Neuronal stem cell (in vitro differentiated cells): ENCODE measurements around the gene ASNS.
"Not testable (repeated sequence)": the region's sequence is repeated elsewhere in the genome, so short reads cannot be mapped to it uniquely, and the experiment has no call there.

Experiments used
- DNase-seq: peaks from one replicate; pipeline ENCODE4 v3.0.0-alpha.2; 2013; ENCODE audit warnings: low spot score
- H2AFZ ChIP-seq: one replicate; pipeline ENCODE4 v1.6.1; 2013; ENCODE audit warnings: mild to moderate bottlenecking, low read length, inconsistent platforms
- H2AK5ac ChIP-seq: 2 replicates; pipeline ENCODE4 v1.6.1; 2013; ENCODE audit warnings: low read depth, mild to moderate bottlenecking, inconsistent platforms, low read length, moderate library complexity, mixed read lengths
- H2BK120ac ChIP-seq: 2 replicates; pipeline ENCODE4 v1.6.1; 2013; ENCODE audit warnings: low read depth, mild to moderate bottlenecking, inconsistent platforms, low read length, moderate library complexity, mixed read lengths
- H2BK12ac ChIP-seq: one replicate; pipeline ENCODE4 v1.6.1; 2013; ENCODE audit warnings: low read length, inconsistent platforms
- H2BK15ac ChIP-seq: 2 replicates; pipeline ENCODE4 v1.6.1; 2013; ENCODE audit warnings: mild to moderate bottlenecking, low read length, inconsistent platforms, mixed read lengths
- H2BK5ac ChIP-seq: one replicate; pipeline ENCODE4 v1.6.1; 2013; ENCODE audit warnings: inconsistent platforms, mild to moderate bottlenecking, low read length, moderate library complexity
- H3K14ac ChIP-seq: one replicate; pipeline ENCODE4 v1.6.1; 2013; ENCODE audit warnings: low read length, inconsistent platforms
- H3K18ac ChIP-seq: 2 replicates; pipeline ENCODE4 v1.6.1; 2013; ENCODE audit warnings: low read length, inconsistent platforms
- H3K23ac ChIP-seq: 2 replicates; pipeline ENCODE4 v1.6.1; 2013; ENCODE audit warnings: low read depth, mild to moderate bottlenecking, mixed read lengths, low read length, inconsistent platforms; ENCODE audit not compliant: poor library complexity
- H3K27ac ChIP-seq: replicated peaks from 3 replicates; pipeline ENCODE4 v1.5.1; 2013; ENCODE audit warnings: low read length, inconsistent platforms
- H3K27me3 ChIP-seq, 3 experiments: 2 replicates each; pipeline ENCODE4 v1.6.1; 2013; ENCODE audit warnings: low read length in 3 of 3, mild to moderate bottlenecking in 2 of 3, inconsistent platforms in 1 of 3, low read depth in 1 of 3, mixed read lengths in 1 of 3, moderate library complexity in 1 of 3; ENCODE audit not compliant: control insufficient read depth in 3 of 3, insufficient read depth in 3 of 3
- H3K36me3 ChIP-seq, 2 donors: replicated peaks in 1 of 2; 2 replicates each; pipeline ENCODE4 v1.6.1; 2013; ENCODE audit warnings: low read length in 2 of 2; ENCODE audit not compliant: control insufficient read depth in 2 of 2, insufficient read depth in 2 of 2
- H3K4ac ChIP-seq: 2 replicates; pipeline ENCODE4 v1.6.1; 2013; ENCODE audit warnings: inconsistent platforms, mild to moderate bottlenecking, low read length, moderate library complexity
- H3K4me1 ChIP-seq, 2 donors: 1 replicate in 1 of 2; 2 replicates in 1 of 2; pipeline ENCODE4 v1.6.1; 2013; ENCODE audit warnings: low read length in 2 of 2, low read depth in 1 of 2; ENCODE audit not compliant: control insufficient read depth in 2 of 2, insufficient read depth in 1 of 2
- H3K4me2 ChIP-seq: one replicate; pipeline ENCODE4 v1.6.1; 2013; ENCODE audit warnings: mild to moderate bottlenecking, low read length, inconsistent platforms; ENCODE audit not compliant: insufficient read depth, poor library complexity, severe bottlenecking
- H3K4me3 ChIP-seq, 2 donors: 2 replicates each; pipeline ENCODE4 v1.5.1; 2013; ENCODE audit warnings: low read length in 2 of 2, mild to moderate bottlenecking in 2 of 2, inconsistent platforms in 1 of 2, moderate library complexity in 1 of 2
- H3K79me1 ChIP-seq: one replicate; pipeline ENCODE4 v1.6.1; 2013; ENCODE audit warnings: low read depth, mild to moderate bottlenecking, inconsistent platforms, low read length, moderate library complexity
- H3K9ac ChIP-seq: one replicate; pipeline ENCODE4 v1.6.1; 2013; ENCODE audit warnings: mild to moderate bottlenecking, low read depth, low read length, inconsistent platforms; ENCODE audit not compliant: poor library complexity
- H3K9me3 ChIP-seq, 2 donors: replicated peaks in 1 of 2; 2 replicates each; pipeline versions ENCODE3 to v1.6.1; 2013; ENCODE audit warnings: low read length in 2 of 2, mild to moderate bottlenecking in 2 of 2, inconsistent platforms in 1 of 2, low read depth in 1 of 2, mixed read lengths in 1 of 2, moderate library complexity in 1 of 2; ENCODE audit not compliant: control insufficient read depth in 2 of 2, insufficient read depth in 1 of 2
- H4K8ac ChIP-seq: one replicate; pipeline ENCODE4 v1.6.1; 2013; ENCODE audit warnings: low read depth, mild to moderate bottlenecking, inconsistent platforms, low read length, moderate library complexity
- H4K91ac ChIP-seq: one replicate; pipeline ENCODE4 v1.6.1; 2013; ENCODE audit warnings: low read length, low read depth, mild to moderate bottlenecking, inconsistent platforms; ENCODE audit not compliant: poor library complexity
- WGBS, 2 donors: extraction: QIAGEN DNeasy Blood & Tissue Kit; methylation state at CpG; one replicate each; pipeline ENCODE4 v1.1.7; 2013; ENCODE audit warnings: missing lambda C conversion rate in 2 of 2, mixed read lengths in 1 of 2; ENCODE audit not compliant: insufficient read length in 2 of 2, insufficient replicate concordance in 1 of 2; ENCODE audit errors: extremely low coverage in 2 of 2; 5-methylcytosine and 5-hydroxymethylcytosine counted together

ASNS gene

DNA sequence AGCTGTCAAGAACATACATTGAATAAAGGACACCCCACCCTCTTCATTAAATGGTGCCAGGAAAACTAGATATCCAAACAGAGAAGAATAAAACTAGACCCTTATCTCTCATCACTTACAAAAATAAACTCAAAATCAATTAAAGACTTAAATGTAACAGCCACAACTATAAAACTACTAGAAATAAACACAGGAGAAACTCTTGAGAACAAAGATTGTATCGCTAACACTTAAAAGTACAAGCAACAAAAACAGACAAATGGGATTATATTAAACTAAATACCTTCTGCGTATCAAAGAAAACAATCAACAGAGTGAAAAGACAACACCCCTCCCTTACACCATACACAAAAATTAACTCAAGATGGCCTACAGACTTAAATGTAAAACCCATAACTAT is 24.7 kb upstream of the ASNS start:
- not testable (repeated sequence) for DNase-seq, H2BK12ac ChIP-seq, H3K27ac ChIP-seq, H2BK120ac ChIP-seq, H3K4me2 ChIP-seq, H3K9me3 ChIP-seq, H3K4ac ChIP-seq, H3K4me1 ChIP-seq, H3K36me3 ChIP-seq, H4K8ac ChIP-seq, H2AFZ ChIP-seq, H3K14ac ChIP-seq, H3K79me1 ChIP-seq, H3K18ac ChIP-seq, H2BK15ac ChIP-seq, H3K9ac ChIP-seq, H3K23ac ChIP-seq, H3K4me3 ChIP-seq, H2BK5ac ChIP-seq, H3K27me3 ChIP-seq, H2AK5ac ChIP-seq, H4K91ac ChIP-seq
- no CpG with 5 or more reads among the region's 2 CpGs for WGBS, 2 donors

DNA sequence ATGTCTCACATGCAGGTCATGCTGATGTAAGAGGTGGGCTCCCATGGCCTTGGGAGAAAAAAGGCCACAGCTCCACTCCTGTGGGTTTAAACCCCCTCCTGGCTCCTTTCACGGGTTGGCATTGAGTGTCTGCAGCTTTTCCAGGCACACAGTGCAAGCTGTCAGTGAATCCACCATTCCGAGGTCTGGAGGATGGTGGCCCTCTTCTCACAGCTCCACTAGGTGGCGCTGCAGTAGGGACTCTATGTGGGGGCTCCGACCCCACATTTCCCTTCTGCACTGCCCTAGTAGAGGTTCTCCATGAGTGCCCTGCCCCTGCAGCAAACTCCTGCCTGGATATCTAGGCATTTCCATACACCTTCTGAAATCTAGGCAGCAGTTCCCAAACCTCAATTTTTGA is 19.5 kb upstream of the ASNS start:
- H4K8ac ChIP-seq, H3K4ac ChIP-seq, H2AK5ac ChIP-seq, H3K18ac ChIP-seq, H3K79me1 ChIP-seq, H3K23ac ChIP-seq, H3K36me3 ChIP-seq, H2BK15ac ChIP-seq, H3K27me3 ChIP-seq, H2BK12ac ChIP-seq, H2AFZ ChIP-seq, H4K91ac ChIP-seq, H3K27ac ChIP-seq, DNase-seq, H3K4me3 ChIP-seq, H3K4me2 ChIP-seq, H3K9ac ChIP-seq, H2BK120ac ChIP-seq, H3K14ac ChIP-seq, H3K9me3 ChIP-seq, H2BK5ac ChIP-seq, H3K4me1 ChIP-seq: not testable (repeated sequence)
- no CpG with 5 or more reads among the region's 4 CpGs for WGBS, 2 donors

DNA sequence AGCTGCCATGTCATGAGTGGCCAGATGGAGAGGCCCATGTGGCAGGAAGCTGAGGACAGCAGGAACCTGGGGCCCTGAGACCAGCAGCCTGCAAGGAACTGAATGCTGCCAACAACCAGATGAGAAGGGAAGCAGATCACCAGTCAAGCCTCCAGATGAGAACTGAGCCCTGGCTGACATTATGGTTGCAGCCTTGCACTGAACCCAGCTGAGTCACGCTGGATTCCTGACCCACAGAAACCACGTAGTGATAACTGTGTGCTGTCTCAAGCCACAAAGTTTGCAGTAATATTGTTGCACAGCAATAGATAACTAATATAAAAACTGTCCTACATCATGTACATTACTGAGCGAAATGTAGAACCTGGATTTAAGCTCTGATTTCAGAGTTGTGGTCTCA is 7.3 kb upstream of the ASNS start:
- H4K8ac ChIP-seq, H2AFZ ChIP-seq, H3K27ac ChIP-seq, H3K36me3 ChIP-seq, DNase-seq, H3K4me3 ChIP-seq, H2AK5ac ChIP-seq, H3K9me3 ChIP-seq, H3K18ac ChIP-seq, H3K79me1 ChIP-seq, H3K9ac ChIP-seq, H2BK12ac ChIP-seq, H3K27me3 ChIP-seq, H3K4ac ChIP-seq, H2BK15ac ChIP-seq, H3K4me2 ChIP-seq, H3K4me1 ChIP-seq, H2BK120ac ChIP-seq, H3K14ac ChIP-seq, H3K23ac ChIP-seq, H2BK5ac ChIP-seq, H4K91ac ChIP-seq: not testable (repeated sequence)
- no CpG with 5 or more reads among the region's 3 CpGs for WGBS, 2 donors

DNA sequence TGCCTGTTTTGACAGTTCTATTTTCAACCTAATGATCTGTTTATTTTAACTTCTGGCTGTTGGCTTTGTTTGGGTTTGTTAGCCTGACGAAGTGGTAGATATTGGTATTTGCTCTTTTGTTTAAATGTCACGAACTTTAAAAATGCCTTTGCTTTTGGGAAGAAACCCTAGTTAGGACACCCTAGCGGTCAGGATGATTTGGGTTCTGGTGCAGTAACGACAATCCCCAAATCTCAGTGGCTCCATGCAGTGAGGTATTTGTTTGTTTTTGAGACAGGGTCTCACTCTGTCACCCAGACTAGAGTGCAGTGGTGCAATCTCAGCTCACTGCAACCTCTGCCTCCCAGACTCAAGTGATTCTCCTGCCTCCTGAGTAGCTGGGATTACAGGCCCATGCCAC is 2.7 kb upstream of the ASNS start:
- H4K8ac ChIP-seq, H3K4me3 ChIP-seq, H3K23ac ChIP-seq, H2AFZ ChIP-seq, H3K14ac ChIP-seq, H3K79me1 ChIP-seq, H3K27me3 ChIP-seq, H3K36me3 ChIP-seq, H2BK120ac ChIP-seq, H3K27ac ChIP-seq, H2AK5ac ChIP-seq, H3K9me3 ChIP-seq, DNase-seq, H3K4ac ChIP-seq, H2BK15ac ChIP-seq, H3K4me2 ChIP-seq, H2BK5ac ChIP-seq, H3K4me1 ChIP-seq, H3K18ac ChIP-seq, H2BK12ac ChIP-seq, H3K9ac ChIP-seq, H4K91ac ChIP-seq: not testable (repeated sequence)
- no CpG with 5 or more reads among the region's 4 CpGs for WGBS, 2 donors
